ENCODE measurements around the gene OR51V1.

OR51V1 gene

DNA sequence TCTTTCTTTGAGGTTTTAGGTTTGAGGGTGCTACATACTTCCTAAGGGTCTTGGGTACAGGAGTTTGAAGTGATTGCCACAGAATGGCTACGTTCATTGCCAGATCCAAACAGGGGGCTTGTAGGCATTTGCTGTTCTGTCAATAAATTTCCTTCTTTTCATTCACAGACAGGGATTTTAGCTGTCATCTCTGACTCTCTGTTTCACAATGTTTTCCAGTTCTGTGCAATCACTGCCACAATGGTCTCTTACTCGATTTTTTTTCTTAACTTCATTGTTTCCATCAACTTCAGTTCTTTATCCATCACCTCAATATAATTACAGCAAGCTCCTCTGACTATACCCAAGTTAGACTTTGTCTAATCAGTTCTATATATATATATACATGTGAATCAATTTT, 40.0 kb upstream of the OR51V1 start:
- no peak overlapping the region for H3K4me3 ChIP-seq (ENCODE audit: extremely low read depth, insufficient read depth, low read length, poor library complexity, severe bottlenecking)
- H3K36me3 ChIP-seq (ENCODE audit: control insufficient read depth, insufficient read depth, low read length): no peaks in the 10 kb centered on the region
- H3K4me1 ChIP-seq (ENCODE audit: control insufficient read depth, insufficient read depth, low read length, poor library complexity, severe bottlenecking): no peaks in the 10 kb centered on the region
- no peak overlapping the region for H3K27ac ChIP-seq (ENCODE audit: low read depth, low read length, severe bottlenecking)
- H3K9me3 ChIP-seq (ENCODE audit: control insufficient read depth, low read length): no peaks in the 10 kb centered on the region
- WGBS, 2 experiments (ENCODE audit: insufficient coverage in 2 of 2): 90 to 92% methylated on average over 2 of the region's 2 CpGs

DNA sequence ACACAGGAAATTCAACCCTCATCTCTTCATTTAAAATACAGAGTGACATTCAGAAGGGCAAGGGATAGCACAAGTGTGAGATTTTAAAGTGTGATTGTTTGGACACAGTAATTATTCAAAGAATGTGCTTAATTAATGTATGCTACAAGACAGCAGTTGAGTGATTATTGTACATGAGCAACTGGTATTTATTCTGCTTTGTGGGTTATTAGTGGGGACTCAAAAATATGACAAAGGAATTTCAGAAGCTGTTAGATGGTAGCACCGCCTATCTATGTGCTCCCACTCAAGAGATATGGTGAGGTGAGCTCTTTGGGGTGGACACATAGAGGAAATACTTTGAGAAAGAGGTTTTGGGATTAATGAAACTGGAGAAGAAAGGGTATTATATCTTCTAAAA, 39.6 kb upstream of the OR51V1 start:
- H3K4me1 ChIP-seq (ENCODE audit: control insufficient read depth, insufficient read depth, low read length, poor library complexity, severe bottlenecking): no peaks in the 10 kb centered on the region
- H3K36me3 ChIP-seq (ENCODE audit: control insufficient read depth, insufficient read depth, low read length): no peaks in the 10 kb centered on the region
- no peak overlapping the region for H3K27ac ChIP-seq (ENCODE audit: low read depth, low read length, severe bottlenecking)
- H3K4me3 ChIP-seq (ENCODE audit: extremely low read depth, insufficient read depth, low read length, poor library complexity, severe bottlenecking): no peak overlapping the region
- 75 to 100% methylated on average over 1 of the region's 1 CpG for WGBS, 2 experiments (ENCODE audit: insufficient coverage in 2 of 2)
- no peaks in the 10 kb centered on the region for H3K9me3 ChIP-seq (ENCODE audit: control insufficient read depth, low read length)

DNA sequence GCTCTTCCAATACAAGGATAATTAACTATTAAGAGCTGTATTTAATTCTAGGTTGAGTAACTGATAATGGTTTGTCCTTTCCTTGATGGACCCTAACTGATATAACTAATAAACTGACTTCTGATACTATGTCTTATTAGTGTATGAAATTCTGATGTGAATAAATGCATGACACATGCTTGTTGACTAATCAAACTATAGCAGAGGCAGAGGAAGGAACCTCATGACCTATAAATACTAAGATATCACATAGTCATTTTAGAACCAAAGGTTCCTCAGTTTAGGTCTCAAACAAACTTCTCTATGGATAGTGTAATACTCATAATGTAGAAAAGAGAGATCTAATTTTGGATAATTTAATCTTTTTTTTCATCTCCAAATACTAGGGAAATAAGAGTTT, 38.6 kb upstream of the OR51V1 start:
- Histone ChIP-seq H3K27ac (ENCODE audit: low read depth, low read length, severe bottlenecking) (no peak overlapping the region), H3K9me3 (ENCODE audit: control insufficient read depth, low read length) (no peaks in the 10 kb centered on the region), H3K36me3 (ENCODE audit: control insufficient read depth, insufficient read depth, low read length) (no peaks in the 10 kb centered on the region), H3K4me3 (ENCODE audit: extremely low read depth, insufficient read depth, low read length, poor library complexity, severe bottlenecking) (no peak overlapping the region), H3K4me1 (ENCODE audit: control insufficient read depth, insufficient read depth, low read length, poor library complexity, severe bottlenecking) (no peaks in the 10 kb centered on the region)

GRCh38 chr11:5238486-5238885, 38.0 kb upstream of the OR51V1 start:
- WGBS, 2 experiments (ENCODE audit: insufficient coverage in 2 of 2): 83 to 100% methylated on average over 1 of the region's 2 CpGs
- H3K4me3 ChIP-seq (ENCODE audit: extremely low read depth, insufficient read depth, low read length, poor library complexity, severe bottlenecking): no peak overlapping the region
- no peaks in the 10 kb centered on the region for H3K4me1 ChIP-seq (ENCODE audit: control insufficient read depth, insufficient read depth, low read length, poor library complexity, severe bottlenecking)
- no peaks in the 10 kb centered on the region for H3K9me3 ChIP-seq (ENCODE audit: control insufficient read depth, low read length)
- H3K36me3 ChIP-seq (ENCODE audit: control insufficient read depth, insufficient read depth, low read length): no peaks in the 10 kb centered on the region
- no peak overlapping the region for H3K27ac ChIP-seq (ENCODE audit: low read depth, low read length, severe bottlenecking)

DNA sequence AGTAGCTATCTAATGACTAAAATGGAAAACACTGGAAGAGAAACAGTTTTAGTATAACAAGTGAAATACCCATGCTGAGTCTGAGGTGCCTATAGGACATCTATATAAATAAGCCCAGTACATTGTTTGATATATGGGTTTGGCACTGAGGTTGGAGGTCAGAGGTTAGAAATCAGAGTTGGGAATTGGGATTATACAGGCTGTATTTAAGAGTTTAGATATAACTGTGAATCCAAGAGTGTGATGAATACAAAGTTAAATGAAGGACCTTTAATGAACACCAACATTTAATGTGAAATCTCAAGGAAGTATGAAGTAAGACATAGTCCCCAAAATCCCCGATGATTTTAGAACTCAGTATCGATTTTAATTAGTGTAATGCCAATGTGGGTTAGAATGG, 36.9 kb upstream of the OR51V1 start:
- Histone ChIP-seq H3K4me1 (ENCODE audit: control insufficient read depth, insufficient read depth, low read length, poor library complexity, severe bottlenecking) (no peaks in the 10 kb centered on the region), H3K36me3 (ENCODE audit: control insufficient read depth, insufficient read depth, low read length) (no peaks in the 10 kb centered on the region), H3K27ac (ENCODE audit: low read depth, low read length, severe bottlenecking) (no peak overlapping the region), H3K9me3 (ENCODE audit: control insufficient read depth, low read length) (no peaks in the 10 kb centered on the region), H3K4me3 (ENCODE audit: extremely low read depth, insufficient read depth, low read length, poor library complexity, severe bottlenecking) (no peak overlapping the region)
- WGBS, 2 experiments (ENCODE audit: insufficient coverage in 2 of 2): 86 to 97% methylated on average over 2 of the region's 2 CpGs

- no peaks in the 10 kb centered on the region for H3K36me3 ChIP-seq (ENCODE audit: control insufficient read depth, insufficient read depth, low read length)
- no peaks in the 10 kb centered on the region for H3K9me3 ChIP-seq (ENCODE audit: control insufficient read depth, low read length)
- no peak overlapping the region for H3K4me3 ChIP-seq (ENCODE audit: extremely low read depth, insufficient read depth, low read length, poor library complexity, severe bottlenecking)
- no peaks in the 10 kb centered on the region for H3K4me1 ChIP-seq (ENCODE audit: control insufficient read depth, insufficient read depth, low read length, poor library complexity, severe bottlenecking)
- WGBS, 2 experiments (ENCODE audit: insufficient coverage in 2 of 2): 62 to 83% methylated on average over 1 to 3 of the region's 5 CpGs
- H3K27ac ChIP-seq (ENCODE audit: low read depth, low read length, severe bottlenecking): no peak overlapping the region
Observed at GRCh38 chr11:5235364-5236095, 35.0 kb upstream of the OR51V1 start.

- H3K9me3 ChIP-seq (ENCODE audit: control insufficient read depth, low read length): no peaks in the 10 kb centered on the region
- H3K4me3 ChIP-seq (ENCODE audit: extremely low read depth, insufficient read depth, low read length, poor library complexity, severe bottlenecking): no peak within 1 kb of the TSS
- WGBS, 2 experiments (ENCODE audit: insufficient coverage in 2 of 2): 60% methylated on average over 1 of the region's 2 CpGs; no CpG with 5 or more reads in 1 of the 2 experiments
- no peaks in the 10 kb centered on the region for H3K4me1 ChIP-seq (ENCODE audit: control insufficient read depth, insufficient read depth, low read length, poor library complexity, severe bottlenecking)
- no peak within 1 kb of the TSS for H3K27ac ChIP-seq (ENCODE audit: low read depth, low read length, severe bottlenecking)
- H3K36me3 ChIP-seq (ENCODE audit: control insufficient read depth, insufficient read depth, low read length): no peaks in the 10 kb centered on the region
Observed at GRCh38 chr11:5234381-5234834, 33.9 kb upstream of the OR51V1 start, which contains the start of gene HBD. TSS of gene HBD (minus strand) at chr11:5234483. CDS start at chr11:5234433, 50 bp downstream.

GRCh38 chr11:5233307-5233706, 32.8 kb upstream of the OR51V1 start:
- Histone ChIP-seq H3K4me3 (ENCODE audit: extremely low read depth, insufficient read depth, low read length, poor library complexity, severe bottlenecking) (no peak overlapping the region), H3K4me1 (ENCODE audit: control insufficient read depth, insufficient read depth, low read length, poor library complexity, severe bottlenecking) (no peaks in the 10 kb centered on the region), H3K27ac (ENCODE audit: low read depth, low read length, severe bottlenecking) (no peak overlapping the region), H3K9me3 (ENCODE audit: control insufficient read depth, low read length) (no peaks in the 10 kb centered on the region), H3K36me3 (ENCODE audit: control insufficient read depth, insufficient read depth, low read length) (no peaks in the 10 kb centered on the region)
- WGBS, 2 experiments (ENCODE audit: insufficient coverage in 2 of 2): no CpG with 5 or more reads among the region's 1 CpG

DNA sequence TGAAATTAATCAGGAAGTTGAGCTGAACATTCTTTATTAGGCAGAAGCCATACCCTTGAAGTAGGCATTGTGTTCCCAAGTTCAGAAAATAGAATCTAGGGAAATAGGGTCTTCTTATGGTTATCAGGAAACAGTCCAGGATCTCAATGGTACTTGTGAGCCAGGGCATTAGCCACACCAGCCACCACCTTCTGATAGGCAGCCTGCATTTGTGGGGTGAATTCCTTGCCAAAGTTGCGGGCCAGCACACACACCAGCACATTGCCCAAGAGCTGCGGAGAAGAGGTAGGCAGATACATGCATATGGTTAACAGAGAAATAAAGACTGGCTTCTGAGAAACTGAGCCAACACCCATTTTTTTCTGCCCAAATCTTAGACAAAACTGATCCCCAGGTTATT, 32.3 kb upstream of the OR51V1 start:
- no peak overlapping the region for H3K27ac ChIP-seq (ENCODE audit: low read depth, low read length, severe bottlenecking)
- no peak overlapping the region for H3K4me3 ChIP-seq (ENCODE audit: extremely low read depth, insufficient read depth, low read length, poor library complexity, severe bottlenecking)
- no peaks in the 10 kb centered on the region for H3K36me3 ChIP-seq (ENCODE audit: control insufficient read depth, insufficient read depth, low read length)
- H3K9me3 ChIP-seq (ENCODE audit: control insufficient read depth, low read length): no peaks in the 10 kb centered on the region
- 100% methylated on average over 1 of the region's 2 CpGs; no CpG with 5 or more reads in 1 of the 2 experiments for WGBS, 2 experiments (ENCODE audit: insufficient coverage in 2 of 2)
- H3K4me1 ChIP-seq (ENCODE audit: control insufficient read depth, insufficient read depth, low read length, poor library complexity, severe bottlenecking): no peaks in the 10 kb centered on the region

DNA sequence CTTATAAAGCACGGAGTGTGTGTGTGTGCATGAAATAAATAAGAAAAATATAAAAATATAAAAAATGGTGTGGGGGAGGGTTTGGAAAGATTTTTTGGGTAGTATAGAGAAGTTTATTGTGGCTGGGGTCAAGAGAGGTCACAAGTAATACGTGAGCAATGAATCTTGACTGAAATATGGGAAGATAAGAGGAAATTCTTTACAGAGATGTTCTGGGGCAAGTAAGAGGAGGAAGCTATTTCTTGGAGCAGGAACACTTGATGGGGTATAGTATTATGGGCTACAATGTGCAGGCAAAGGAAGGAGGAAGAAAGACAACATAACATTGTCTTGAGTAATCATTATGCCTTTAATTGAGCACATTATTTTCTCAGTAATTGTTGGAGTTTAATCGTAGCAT, 31.7 kb upstream of the OR51V1 start:
- Histone ChIP-seq H3K4me1 (ENCODE audit: control insufficient read depth, insufficient read depth, low read length, poor library complexity, severe bottlenecking) (no peaks in the 10 kb centered on the region), H3K9me3 (ENCODE audit: control insufficient read depth, low read length) (no peaks in the 10 kb centered on the region)
- WGBS, 2 experiments (ENCODE audit: insufficient coverage in 2 of 2): 84 to 86% methylated on average over 1 to 2 of the region's 3 CpGs

GRCh38 chr11:5231111-5231510, 30.6 kb upstream of the OR51V1 start:
- Histone ChIP-seq H3K27ac (ENCODE audit: low read depth, low read length, severe bottlenecking) (no peak overlapping the region), H3K36me3 (ENCODE audit: control insufficient read depth, insufficient read depth, low read length) (no peaks in the 10 kb centered on the region), H3K4me3 (ENCODE audit: extremely low read depth, insufficient read depth, low read length, poor library complexity, severe bottlenecking) (no peak overlapping the region), H3K4me1 (ENCODE audit: control insufficient read depth, insufficient read depth, low read length, poor library complexity, severe bottlenecking) (no peaks in the 10 kb centered on the region), H3K9me3 (ENCODE audit: control insufficient read depth, low read length) (no peaks in the 10 kb centered on the region)
- no CpG with 5 or more reads among the region's 2 CpGs for WGBS, 2 experiments (ENCODE audit: insufficient coverage in 2 of 2)

More for the DNA sequence above, 31.7 kb upstream of the OR51V1 start:
- Histone ChIP-seq H3K36me3 (ENCODE audit: control insufficient read depth, insufficient read depth, low read length) (no peaks in the 10 kb centered on the region), H3K27ac (ENCODE audit: low read depth, low read length, severe bottlenecking) (no peak overlapping the region), H3K4me3 (ENCODE audit: extremely low read depth, insufficient read depth, low read length, poor library complexity, severe bottlenecking) (no peak overlapping the region)
